Heart left ventricle (tissue), 16 donors: ENCODE data around the gene PRSS57. TPM values are rescaled to one million over a fixed set of nuclear protein-coding genes. Genes with fewer than 3 reads are reported as not detected.

Experiments
- ATAC-seq, 4 donors: fragments of 200-7000 bp; cut with Tn5 transposase; one replicate each; pipeline ENCODE4 v1.9.1; 2020 to 2022; ENCODE audit warnings: moderate library complexity in 4 of 4, mild to moderate bottlenecking in 3 of 4, moderate number of reproducible peaks in 1 of 4
- DNase-seq, 5 donors: peaks; one replicate each; pipeline ENCODE4 v3.0.0-alpha.2; 2020
- H3K27ac ChIP-seq, 12 donors: fragments of 200-600 bp; sonication (generic) in 4 of 12; one replicate each; pipeline versions ENCODE4 v1.5.0 to v1.8.0; 2016 to 2022; ENCODE audit warnings: mild to moderate bottlenecking in 2 of 12
- H3K27me3 ChIP-seq, 9 donors: fragments of 200-600 bp; sonication (generic) in 2 of 9; one replicate each; pipeline versions ENCODE4 v1.5.1 to v1.8.0; 2016 to 2022; ENCODE audit warnings: mild to moderate bottlenecking in 3 of 9
- H3K36me3 ChIP-seq, 9 donors: fragments of 200-600 bp; sonication (generic) in 2 of 9; one replicate each; pipeline versions ENCODE4 v1.5.0 to v1.8.0; 2018 to 2022; ENCODE audit warnings: mild to moderate bottlenecking in 2 of 9
- H3K4me1 ChIP-seq, 12 donors: fragments of 200-600 bp; sonication (generic) in 4 of 12; one replicate each; pipeline versions ENCODE4 v1.5.0 to v1.8.0; 2016 to 2022; ENCODE audit warnings: mild to moderate bottlenecking in 3 of 12
- H3K4me3 ChIP-seq, 12 donors: fragments of 200-600 bp; sonication (generic) in 4 of 12; one replicate each; pipeline versions ENCODE4 v1.5.0 to v1.8.0; 2017 to 2022; ENCODE audit warnings: mild to moderate bottlenecking in 9 of 12, moderate library complexity in 4 of 12
- H3K9me3 ChIP-seq, 12 donors: fragments of 200-600 bp; sonication (generic) in 4 of 12; one replicate each; pipeline versions ENCODE4 v1.5.0 to v1.8.0; 2016 to 2022; ENCODE audit warnings: mild to moderate bottlenecking in 1 of 12
- POLR2A ChIP-seq, 2 donors: fragments of 450-650 bp; IDR thresholded peaks; one replicate each; pipeline ENCODE4 v1.6.1; 2017; ENCODE audit warnings: antibody characterized with exemption in 2 of 2, mild to moderate bottlenecking in 2 of 2, moderate library complexity in 2 of 2
- WGBS, 4 donors: extraction: QIAGEN DNeasy Blood & Tissue Kit in 2 of 4; methylation state at CpG; one replicate each; pipeline versions ENCODE4 v1.1.5 to v1.1.7; 2013 to 2018; 5-methylcytosine and 5-hydroxymethylcytosine counted together
- intact Hi-C, 10 donors: fragments of 100-400 bp; cut with DNase I; formaldehyde crosslinking; loops; one replicate each; pipeline versions ENCODE4 v1.11.1 to v1.14.2; 2022
- polyA plus RNA-seq, 2 donors: library from polyadenylated mRNA; stranded (reverse); fragments of 200-250 nt; gene quantifications; one replicate each; pipeline ENCODE4 v1.2.3, GENCODE V29; 2013
- total RNA-seq, 9 donors: library from RNA; depleted of rRNA in 2 of 9; stranded (reverse); fragments of >200 nt in 2 of 9; fragmentation: NEBNext Ultra II Directional in 3 of 9; extraction: Animal tissue kit (Norgen Biotek cat#: 25700) in 3 of 9; gene quantifications; one replicate each; pipeline versions ENCODE4 v1.1.0 to v1.2.4, GENCODE V29; 2016 to 2023
- TF ChIP-seq, protein P1 (sequence below), 12 donors: fragments of 200-600 bp; sonication (generic) in 4 of 12; IDR thresholded peaks; one replicate each; pipeline versions ENCODE4 v1.5.0 to v1.8.0; 2018 to 2022; ENCODE audit warnings: antibody characterized with exemption in 12 of 12, mild to moderate bottlenecking in 5 of 12
- donor health status: ischemic (EF 13 %, LVEDD 7.1; RV severe dilation, severe dysfunction).
- donor health status: healthy with polysubstance abuse.
- donor health status: DM: no; HTN: yes; CAD: no.
- donor health status: DM: no; HTN: no; CAD: no.
- donor health status: ischemic (EF 25% LVEDD 6.9; RV normal size, moderate dysfunction).
- donor health status: ischemic (EF 25% LVEDD 5.7; RV mildly dilated, moderate dysfunction).
- donor health status: healthy.
- donor health status: DM: yes; HTN: yes; CAD: no.
- donor health status: ischemic (EF 35%, LVEDD 5.7; RV mildly dilated, moderate dysfunction).
- donor health status: nonischemic (EF 11% LVEDD 7.7; RV severe dilation, severe dysfunction).
- donor health status: DM: yes; HTN: yes; CAD: no.
- donor health status: PGD.
- donor health status: ischemic (EF 29% LVEDD 5.4; RV normal size, mild dysfunction).
- donor health status: nonischemic (EF 23%, LVEDD 6.1; RV moderate dilation, normal function).

The PRSS57 gene
- total and polyA plus RNA-seq, 11 donors = not detected

DNA sequence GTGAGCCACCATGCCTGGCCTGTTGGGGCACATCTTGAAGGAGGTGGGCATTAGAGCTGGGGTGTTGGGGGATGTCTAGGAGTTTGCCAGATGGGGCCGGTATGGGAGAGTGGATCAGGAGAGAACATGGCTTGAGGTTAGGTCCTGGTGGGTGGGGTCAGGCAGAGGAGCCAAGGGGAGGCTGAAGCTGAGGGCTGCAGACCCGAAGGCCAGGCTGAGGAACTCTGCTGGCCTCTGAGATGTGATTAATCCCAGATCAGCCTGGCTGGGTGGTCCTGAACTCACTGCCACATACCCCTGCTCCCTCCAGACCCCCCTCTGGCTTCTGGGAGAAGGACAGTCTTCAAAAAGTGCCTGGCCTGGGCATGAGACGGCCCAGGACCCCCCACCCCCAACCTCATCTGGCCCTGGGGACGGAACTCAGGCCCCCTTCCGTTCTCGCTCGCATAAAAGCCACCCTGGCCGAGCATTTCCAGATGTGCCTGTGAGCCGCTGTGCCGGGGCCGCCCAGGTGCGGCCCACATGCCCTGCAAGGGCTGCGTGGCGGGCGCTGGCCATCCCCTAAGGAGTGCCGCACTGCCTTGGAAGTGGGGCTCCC, 16.4 kb downstream of the PRSS57 start:
- Histone ChIP-seq H3K27me3 (peaks cover 0 to 19% (median 0%) of the 10 kb centered on the region in 9 donors), H3K4me3 (peak overlapping the region in 11 of 12 donors; percentile 51 to 96 (median 81)), H3K4me1 (peaks cover 4 to 66% (median 24%) of the 10 kb centered on the region in 12 donors), H3K27ac (peak overlapping the region in 11 of 12 donors; percentile 83 to 99 (median 98)), H3K36me3 (peaks cover 0 to 9% (median 3%) of the 10 kb centered on the region in 9 donors), H3K9me3 (no peaks in the 10 kb centered on the region)
- DNase-seq = no peak
- WGBS, 4 donors = 90 to 96% (median 94%) methylated on average over 2 to 16 of the region's 16 CpGs
- no peak for ATAC-seq
- intact Hi-C loops = no loop called here
- TF ChIP-seq POLR2A (IDR thresholded peaks at IDR 0.05) = no peak
- TF ChIP-seq, protein P1, sequence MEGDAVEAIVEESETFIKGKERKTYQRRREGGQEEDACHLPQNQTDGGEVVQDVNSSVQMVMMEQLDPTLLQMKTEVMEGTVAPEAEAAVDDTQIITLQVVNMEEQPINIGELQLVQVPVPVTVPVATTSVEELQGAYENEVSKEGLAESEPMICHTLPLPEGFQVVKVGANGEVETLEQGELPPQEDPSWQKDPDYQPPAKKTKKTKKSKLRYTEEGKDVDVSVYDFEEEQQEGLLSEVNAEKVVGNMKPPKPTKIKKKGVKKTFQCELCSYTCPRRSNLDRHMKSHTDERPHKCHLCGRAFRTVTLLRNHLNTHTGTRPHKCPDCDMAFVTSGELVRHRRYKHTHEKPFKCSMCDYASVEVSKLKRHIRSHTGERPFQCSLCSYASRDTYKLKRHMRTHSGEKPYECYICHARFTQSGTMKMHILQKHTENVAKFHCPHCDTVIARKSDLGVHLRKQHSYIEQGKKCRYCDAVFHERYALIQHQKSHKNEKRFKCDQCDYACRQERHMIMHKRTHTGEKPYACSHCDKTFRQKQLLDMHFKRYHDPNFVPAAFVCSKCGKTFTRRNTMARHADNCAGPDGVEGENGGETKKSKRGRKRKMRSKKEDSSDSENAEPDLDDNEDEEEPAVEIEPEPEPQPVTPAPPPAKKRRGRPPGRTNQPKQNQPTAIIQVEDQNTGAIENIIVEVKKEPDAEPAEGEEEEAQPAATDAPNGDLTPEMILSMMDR (IDR thresholded peaks at IDR 0.05) = no peak

DNA sequence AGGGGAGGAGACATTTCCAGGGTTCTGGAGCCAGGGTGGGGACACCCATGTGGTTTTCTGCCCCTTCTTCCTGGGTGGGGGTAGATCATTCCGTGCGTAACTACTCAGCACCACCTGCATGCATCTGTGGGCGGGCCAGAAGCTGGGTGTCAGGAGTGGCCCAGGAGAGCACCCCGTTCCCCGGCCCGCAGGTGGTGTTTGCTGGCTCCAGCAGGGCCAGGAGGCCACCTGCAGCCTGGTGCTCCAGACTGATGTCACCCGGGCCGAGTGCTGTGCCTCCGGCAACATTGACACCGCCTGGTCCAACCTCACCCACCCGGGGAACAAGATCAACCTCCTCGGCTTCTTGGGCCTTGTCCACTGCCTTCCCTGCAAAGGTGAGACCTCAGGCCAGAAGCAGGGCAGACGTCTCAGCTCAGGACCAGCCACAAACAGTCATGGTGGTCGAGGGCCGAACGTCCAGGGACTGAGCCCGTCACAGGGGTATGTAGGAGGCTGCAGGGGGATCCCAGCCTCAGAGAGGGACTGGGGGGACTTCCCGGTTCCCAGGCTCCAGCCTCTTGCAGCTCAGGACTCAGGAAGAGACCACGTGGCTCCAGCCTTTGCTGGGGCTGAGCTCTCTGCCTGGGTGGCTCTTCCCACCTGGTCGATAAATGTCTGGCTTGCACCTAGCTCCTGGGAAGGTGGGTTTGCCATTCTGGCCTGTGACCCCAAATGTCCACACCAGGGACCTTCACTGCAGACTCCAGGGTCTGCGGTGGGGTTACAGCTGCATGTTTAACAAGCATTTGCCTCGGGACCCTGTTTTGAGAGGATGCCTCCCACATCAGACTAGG, 17.4 kb downstream of the PRSS57 start:
- H3K27ac ChIP-seq = peak overlapping the region; percentile 83 to 99 (median 95)
- H3K36me3 ChIP-seq = peaks cover 0 to 9% (median 3%) of the 10 kb centered on the region in 9 donors
- H3K4me3 ChIP-seq = peak overlapping the region; percentile 44 to 87 (median 70)
- WGBS, 4 donors = 48 to 63% (median 53%) methylated on average over 11 to 22 of the region's 22 CpGs
- no peaks in the 10 kb centered on the region for H3K9me3 ChIP-seq
- ATAC-seq = no peak
- intact Hi-C loops = no loop called here
- peaks cover 4 to 66% (median 24%) of the 10 kb centered on the region in 12 donors for H3K4me1 ChIP-seq
- TF ChIP-seq POLR2A (IDR thresholded peaks at IDR 0.05) = no peak
- TF ChIP-seq, protein P1 (IDR thresholded peaks at IDR 0.05) = no peak
- no peak for DNase-seq
- H3K27me3 ChIP-seq = peaks cover 0 to 19% (median 0%) of the 10 kb centered on the region in 9 donors

DNA sequence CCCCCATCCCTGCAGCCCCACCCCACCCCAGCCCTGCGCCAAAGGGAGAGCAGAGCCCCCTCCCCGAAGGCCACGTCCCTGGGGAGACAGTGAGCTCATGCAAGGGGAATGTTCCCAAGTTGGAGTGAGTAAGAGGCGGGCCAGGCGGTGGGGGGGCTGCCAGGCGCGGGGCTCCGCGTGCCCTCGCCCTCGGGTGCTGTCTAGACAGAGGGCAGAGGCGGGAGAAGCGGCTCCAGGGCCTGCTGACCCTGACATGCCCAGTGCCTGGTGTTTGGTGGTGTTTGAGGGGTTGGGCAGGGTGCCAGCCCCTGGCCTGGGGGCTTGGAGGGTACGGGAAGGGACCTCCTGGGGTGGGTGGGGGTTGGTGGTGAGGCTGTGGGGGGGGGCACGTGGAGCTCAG, 18.1 kb downstream of the PRSS57 start:
- peak; percentile 81 to 91 (median 86) for DNase-seq
- no peaks in the 10 kb centered on the region for H3K9me3 ChIP-seq
- H3K36me3 ChIP-seq = peaks cover 0 to 9% (median 3%) of the 10 kb centered on the region in 9 donors
- H3K4me3 ChIP-seq = peak overlapping the region; percentile 44 to 87 (median 70)
- H3K4me1 ChIP-seq = peaks cover 4 to 66% (median 24%) of the 10 kb centered on the region in 12 donors
- ATAC-seq = peak; percentile 14 to 57 (median 46)
- WGBS, 4 donors = 0 to 5% (median 4%) methylated on average over 1 to 15 of the region's 15 CpGs
- no peak for TF ChIP-seq POLR2A (IDR thresholded peaks at IDR 0.05)
- TF ChIP-seq, protein P1 (IDR thresholded peaks at IDR 0.05) = no peak
- intact Hi-C loops = no loop called here
- H3K27me3 ChIP-seq = peaks cover 0 to 19% (median 0%) of the 10 kb centered on the region in 9 donors
- H3K27ac ChIP-seq = peak overlapping the region; percentile 83 to 99 (median 95)
